Fibroblast of pulmonary artery (primary cell): ENCODE measurements around the gene ATP6V1F.

ENCODE experiments used
- DNase-seq: peaks from one replicate; pipeline ENCODE4 v3.0.0-alpha.2; 2010; ENCODE audit warnings: low read depth
- H3K4me3 ChIP-seq: replicated peaks from 2 replicates; pipeline ENCODE4 v1.5.1; 2011; ENCODE audit warnings: low read depth, mild to moderate bottlenecking, control low read depth, low read length, moderate library complexity
- CTCF ChIP-seq: IDR thresholded peaks from 2 replicates; pipeline ENCODE4 v1.5.1; 2011; ENCODE audit warnings: mild to moderate bottlenecking, control low read depth, low read length, inconsistent platforms; ENCODE audit errors: missing control alignments

Gene ATP6V1F

GRCh38 chr7:128826916-128827247 lies 35.8 kb upstream of the ATP6V1F start:
- no peak for TF ChIP-seq CTCF
- no peak for DNase-seq
- H3K4me3 ChIP-seq: no peak overlapping the region

GRCh38 chr7:128827248-128827958 lies 35.3 kb upstream of the ATP6V1F start:
- H3K4me3 ChIP-seq: no peak overlapping the region
- TF ChIP-seq CTCF: no peak
- DNase-seq: peak; percentile 54

GRCh38 chr7:128827971-128828711 lies 34.5 kb upstream of the ATP6V1F start:
- TF ChIP-seq CTCF: no peak
- peak; percentile 74 for DNase-seq
- H3K4me3 ChIP-seq: no peak overlapping the region

GRCh38 chr7:128829391-128830166 lies 33.1 kb upstream of the ATP6V1F start:
- TF ChIP-seq CTCF: no peak
- peak overlapping the region; percentile 43 for H3K4me3 ChIP-seq
- peak; percentile 40 for DNase-seq

GRCh38 chr7:128830231-128831177 lies 32.2 kb upstream of the ATP6V1F start, which contains the start of gene FLNC:
Gene FLNC (plus strand): TSS chr7:128830406. CDS start chr7:128830638, 232 bp downstream.
- peak; percentile 63 for DNase-seq
- H3K4me3 ChIP-seq: peak within 1 kb of the TSS; percentile 74
- TF ChIP-seq CTCF: no peak
